Heart left ventricle (tissue), 13 donors: ENCODE results near the gene DCLK1.
"Not testable (repeated sequence)": the region's sequence is repeated elsewhere in the genome, so short reads cannot be mapped to it uniquely, and the experiment has no call there.

Experiments
- CTCF ChIP-seq, 12 donors: fragments of 200-600 bp; sonication (generic) in 4 of 12; IDR thresholded peaks; one replicate each; pipeline versions ENCODE4 v1.5.0 to v1.8.0; 2018 to 2022; ENCODE audit warnings: antibody characterized with exemption in 12 of 12, mild to moderate bottlenecking in 5 of 12
- POLR2A ChIP-seq, 2 donors: fragments of 450-650 bp; IDR thresholded peaks; one replicate each; pipeline ENCODE4 v1.6.1; 2017; ENCODE audit warnings: antibody characterized with exemption in 2 of 2, mild to moderate bottlenecking in 2 of 2, moderate library complexity in 2 of 2
- donor health status: ischemic (EF 13 %, LVEDD 7.1; RV severe dilation, severe dysfunction).
- donor health status: DM: no; HTN: yes; CAD: no.
- donor health status: DM: no; HTN: no; CAD: no.
- donor health status: ischemic (EF 25% LVEDD 6.9; RV normal size, moderate dysfunction).
- donor health status: ischemic (EF 25% LVEDD 5.7; RV mildly dilated, moderate dysfunction).
- donor health status: ischemic (EF 35%, LVEDD 5.7; RV mildly dilated, moderate dysfunction).
- donor health status: nonischemic (EF 11% LVEDD 7.7; RV severe dilation, severe dysfunction).
- donor health status: DM: yes; HTN: yes; CAD: no.
- donor health status: PGD.
- donor health status: ischemic (EF 29% LVEDD 5.4; RV normal size, mild dysfunction).
- donor health status: nonischemic (EF 23%, LVEDD 6.1; RV moderate dilation, normal function).

- not testable (repeated sequence) for TF ChIP-seq CTCF, POLR2A (IDR thresholded peaks at IDR 0.05)
These were observed 147.5 kb downstream of the DCLK1 start for GRCh38 chr13:35983703-35984102.
